Neural cell (in vitro differentiated cells): ENCODE results near the gene NXNL1. TPM values are rescaled to one million over a fixed set of nuclear protein-coding genes. Genes with fewer than 3 reads are reported as not detected.
"Not testable (repeated sequence)": the region's sequence is repeated elsewhere in the genome, so short reads cannot be mapped to it uniquely, and the experiment has no call there.

Experiments
- H2AFZ ChIP-seq: fragments of 200-600, 300-800 bp; sonication (generic), shearing (Covaris generic); 2 replicates; pipeline ENCODE4 v1.6.0; 2014; ENCODE audit warnings: low read depth, mild to moderate bottlenecking, antibody characterized with exemption, low read length, moderate library complexity
- H3F3A ChIP-seq: fragments of 200-600 bp; shearing (Covaris generic); 2 replicates; pipeline ENCODE4 v1.6.1; 2016; ENCODE audit warnings: mild to moderate bottlenecking, moderate library complexity, mixed read lengths, antibody characterized with exemption, low read length; ENCODE audit not compliant: insufficient read depth, poor library complexity, severe bottlenecking
- H3K27ac ChIP-seq: fragments of 200-600, 300-800 bp; sonication (generic), shearing (Covaris generic); 2 replicates; pipeline ENCODE4 v1.5.1; 2014; ENCODE audit warnings: mild to moderate bottlenecking, low read length, moderate library complexity
- H3K27me3 ChIP-seq: fragments of 300-800, 200-600 bp; sonication (generic), shearing (Covaris generic); 2 replicates; pipeline ENCODE4 v1.6.0; 2014; ENCODE audit warnings: mild to moderate bottlenecking, low read depth, low read length, moderate library complexity; ENCODE audit not compliant: insufficient read depth
- H3K36me3 ChIP-seq: fragments of 300-800, 200-600 bp; sonication (generic), shearing (Covaris generic); 2 replicates; pipeline ENCODE4 v1.5.1; 2014; ENCODE audit warnings: mild to moderate bottlenecking, antibody characterized with exemption, low read length, moderate library complexity; ENCODE audit not compliant: insufficient read depth
- H3K4me2 ChIP-seq: fragments of 300-800, 200-600 bp; sonication (generic), shearing (Covaris generic); 2 replicates; pipeline ENCODE4 v1.6.0; 2014; ENCODE audit warnings: mild to moderate bottlenecking, low read length
- H3K4me3 ChIP-seq: fragments of 300-800, 200-600 bp; sonication (generic), shearing (Covaris generic); 2 replicates; pipeline ENCODE4 v1.5.1; 2014; ENCODE audit warnings: mild to moderate bottlenecking, low read length, moderate library complexity
- H3K79me2 ChIP-seq: fragments of 200-600 bp; shearing (Covaris generic); replicated peaks from 2 replicates; pipeline ENCODE4 v1.6.0; 2014; ENCODE audit warnings: mild to moderate bottlenecking, low read length, moderate library complexity; ENCODE audit not compliant: insufficient read depth
- H3K9ac ChIP-seq: fragments of 300-800, 200-600 bp; sonication (generic), shearing (Covaris generic); 2 replicates; pipeline ENCODE4 v1.6.1; 2016; ENCODE audit warnings: mild to moderate bottlenecking, low read length, mixed read lengths
- H3K9me2 ChIP-seq: fragments of 200-600 bp; shearing (Covaris generic); 2 replicates; pipeline ENCODE4 v1.6.1; 2016; ENCODE audit warnings: mild to moderate bottlenecking, low read length, mixed read lengths; ENCODE audit not compliant: insufficient read depth
- H3K9me3 ChIP-seq: fragments of 200-600, 300-800 bp; sonication (generic), shearing (Covaris generic); 2 replicates; pipeline ENCODE4 v1.6.1; 2016; ENCODE audit warnings: mild to moderate bottlenecking, mixed run types, low read length, moderate library complexity, mixed read lengths
- H4K20me1 ChIP-seq: fragments of 200-600 bp; shearing (Covaris generic); 2 replicates; pipeline ENCODE4 v1.6.1; 2016; ENCODE audit warnings: mild to moderate bottlenecking, mixed run types; ENCODE audit not compliant: insufficient read depth
- CTCF ChIP-seq: fragments of 450-650 bp; IDR thresholded peaks from 2 replicates; pipeline ENCODE4 v1.5.1; 2014; ENCODE audit warnings: antibody characterized with exemption, mild to moderate bottlenecking, moderate library complexity; ENCODE audit not compliant: poor library complexity, severe bottlenecking
- EP300 ChIP-seq: fragments of 450-650 bp; conservative IDR thresholded peaks from 2 replicates; pipeline ENCODE4 v1.6.1; 2014; ENCODE audit warnings: antibody characterized with exemption, mild to moderate bottlenecking, moderate library complexity; ENCODE audit not compliant: poor library complexity, severe bottlenecking
- EZH2 ChIP-seq: fragments of 200-600, 300-800 bp; shearing (Covaris generic), sonication (generic); IDR thresholded peaks from 2 replicates; pipeline ENCODE4 v1.6.1; 2014; ENCODE audit warnings: antibody characterized with exemption, low read length, borderline replicate concordance, mild to moderate bottlenecking; ENCODE audit not compliant: insufficient read depth, poor library complexity, severe bottlenecking
- MXI1 ChIP-seq: fragments of 450-650 bp; conservative IDR thresholded peaks from 2 replicates; pipeline ENCODE4 v1.6.1; 2014; ENCODE audit warnings: antibody characterized with exemption, mild to moderate bottlenecking; ENCODE audit not compliant: poor library complexity, severe bottlenecking
- POLR2AphosphoS5 ChIP-seq: IDR thresholded peaks from 2 replicates; pipeline ENCODE4 v1.6.1; 2012
- RAD21 ChIP-seq: fragments of 450-650 bp; conservative IDR thresholded peaks from 2 replicates; pipeline ENCODE4 v1.6.1; 2014; ENCODE audit warnings: antibody characterized with exemption, mild to moderate bottlenecking, moderate library complexity
- REST ChIP-seq: IDR thresholded peaks from 2 replicates; pipeline ENCODE4 v1.6.1; 2012; ENCODE audit warnings: borderline replicate concordance
- SMC3 ChIP-seq: fragments of 450-650 bp; conservative IDR thresholded peaks from 2 replicates; pipeline ENCODE4 v1.6.1; 2014; ENCODE audit warnings: antibody characterized with exemption, mild to moderate bottlenecking, moderate library complexity; ENCODE audit not compliant: poor library complexity
- TAF1 ChIP-seq: IDR thresholded peaks from 2 replicates; pipeline ENCODE4 v1.6.1; 2012; ENCODE audit warnings: low read depth
- polyA plus RNA-seq: library from polyadenylated mRNA; depleted of rRNA; stranded (reverse); fragments of >200 nt; gene quantifications from 2 replicates; pipeline ENCODE4 v1.2.3, GENCODE V29; 2014

Gene NXNL1
- polyA plus RNA-seq, 1 donor from 2014 or later = not detected

GRCh38 chr19:17475541-17476115, 14.9 kb upstream of the NXNL1 start:
- Histone ChIP-seq H2AFZ (no peak overlapping the region), H3F3A (no peaks in the 10 kb centered on the region), H3K4me3 (no peak overlapping the region), H3K79me2 (peaks cover 5% of the 10 kb centered on the region), H4K20me1 (no peaks in the 10 kb centered on the region), H3K36me3 (no peaks in the 10 kb centered on the region), H3K9me2 (no peaks in the 10 kb centered on the region), H3K27me3 (no peaks in the 10 kb centered on the region), H3K27ac (no peak overlapping the region), H3K9me3 (no peaks in the 10 kb centered on the region), H3K4me2 (no peak overlapping the region), H3K9ac (no peak overlapping the region)
- TF ChIP-seq REST (no peak), TAF1 (no peak), EZH2 (no peak), POLR2AphosphoS5 (no peak), RAD21 (no peak), CTCF (no peak), MXI1 (no peak), SMC3 (no peak), EP300 (no peak)

GRCh38 chr19:17475011-17475540, 14.3 kb upstream of the NXNL1 start:
- not testable (repeated sequence) for H3K9me2 ChIP-seq, H3K27ac ChIP-seq, H3K9me3 ChIP-seq, H3K9ac ChIP-seq, H3K4me3 ChIP-seq, H3K36me3 ChIP-seq, H4K20me1 ChIP-seq, H3K4me2 ChIP-seq, H2AFZ ChIP-seq, H3F3A ChIP-seq, H3K27me3 ChIP-seq, H3K79me2 ChIP-seq

GRCh38 chr19:17473041-17473440, 12.3 kb upstream of the NXNL1 start:
- Histone ChIP-seq H3K9me2 (no peaks in the 10 kb centered on the region), H3K4me2 (no peak overlapping the region), H3K9ac (no peak overlapping the region), H2AFZ (no peak overlapping the region), H3K27me3 (no peaks in the 10 kb centered on the region), H3K27ac (no peak overlapping the region), H3K4me3 (no peak overlapping the region), H3K79me2 (peaks cover 5% of the 10 kb centered on the region), H3K9me3 (no peaks in the 10 kb centered on the region), H3K36me3 (no peaks in the 10 kb centered on the region), H4K20me1 (no peaks in the 10 kb centered on the region), H3F3A (no peaks in the 10 kb centered on the region)
- TF ChIP-seq TAF1 = no peak
- TF ChIP-seq SMC3 = no peak
- TF ChIP-seq RAD21 = no peak
- TF ChIP-seq EP300 = no peak
- no peak for TF ChIP-seq REST
- no peak for TF ChIP-seq MXI1
- TF ChIP-seq EZH2 = no peak
- no peak for TF ChIP-seq CTCF
- TF ChIP-seq POLR2AphosphoS5 = no peak
